ENCODE data around the gene EFNA3. TPM values are rescaled to one million over a fixed set of nuclear protein-coding genes. Genes with fewer than 3 reads are reported as not detected.

Gene EFNA3
- total RNA-seq, 1 donor from 2014 or later: 2.9 TPM

DNA sequence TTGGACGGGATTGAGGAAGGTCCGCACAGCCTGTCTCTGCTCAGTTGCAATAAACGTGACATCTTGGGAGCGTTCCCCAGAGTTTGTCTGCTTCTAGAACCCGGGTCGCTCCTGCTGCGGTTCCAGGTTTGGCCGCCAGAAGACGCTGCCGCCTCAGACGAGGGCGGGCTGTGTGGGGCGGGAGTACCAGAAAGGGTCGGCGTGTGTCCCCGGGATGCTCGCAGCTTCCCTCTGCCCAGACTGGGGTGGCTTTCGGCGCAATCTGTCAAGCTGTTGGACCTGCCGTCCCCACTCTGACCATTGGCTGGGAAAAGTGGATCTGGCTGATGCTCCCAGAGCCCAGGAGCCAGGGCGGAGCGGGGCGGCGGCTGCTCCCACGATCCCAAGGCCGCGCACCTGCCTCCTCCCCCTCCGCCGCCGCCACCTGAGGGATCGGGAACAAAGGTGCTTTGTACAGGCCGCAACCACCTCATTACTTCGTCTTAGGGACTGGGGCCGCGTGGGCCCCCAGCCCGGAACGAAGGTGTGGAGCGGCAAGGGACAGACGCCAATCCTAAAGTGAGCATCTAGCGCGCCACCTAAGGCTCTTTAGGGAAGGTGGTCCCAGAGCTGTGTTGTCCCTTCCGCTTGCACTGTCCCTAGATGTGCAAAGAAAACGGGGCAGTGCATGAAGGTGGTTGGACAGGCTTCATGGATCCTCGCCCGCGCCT, 15.8 kb upstream of the EFNA3 start:
- peaks cover 23% of the 10 kb centered on the region for H3K4me1 ChIP-seq (ENCODE audit: insufficient read depth, low read length)
- Mint-ChIP-seq H3K9me3 (ENCODE audit: unreplicated experiment) (no peaks in the 10 kb centered on the region), H3K4me3 (ENCODE audit: unreplicated experiment) (peak overlapping the region; percentile 87), H3K4me1 (ENCODE audit: low read depth, unreplicated experiment) (peaks cover 5% of the 10 kb centered on the region), H3K36me3 (ENCODE audit: low read depth, unreplicated experiment) (peaks cover 9% of the 10 kb centered on the region), H3K27ac (ENCODE audit: unreplicated experiment) (peak overlapping the region; percentile 81), H3K27me3 (ENCODE audit: low read depth, unreplicated experiment) (no peaks in the 10 kb centered on the region)
- peak overlapping the region; percentile 85 for H3K4me3 ChIP-seq (ENCODE audit: insufficient read depth, low read depth, low read length)
- H3K9ac ChIP-seq (ENCODE audit: low read length): peak overlapping the region; percentile 89
- peaks cover 18% of the 10 kb centered on the region for H3K79me2 ChIP-seq (ENCODE audit: insufficient read depth, low read length)
- no peaks in the 10 kb centered on the region for H3K27me3 ChIP-seq (ENCODE audit: insufficient read depth, low read length)
- H4K20me1 ChIP-seq (ENCODE audit: insufficient read depth, low read length): peaks cover 45% of the 10 kb centered on the region
- peak overlapping the region; percentile 97 for H3K4me2 ChIP-seq (ENCODE audit: low read length)
- TF ChIP-seq CTCF (IDR thresholded peaks at IDR 0.05; ENCODE audit: insufficient read depth, low read depth, low read length) (peak; percentile 48), EZH2 (IDR thresholded peaks at IDR 0.05; ENCODE audit: insufficient read depth, low read length) (no peak)
- no peaks in the 10 kb centered on the region for H3K9me3 ChIP-seq (ENCODE audit: insufficient read depth, low read depth, low read length)
- peak overlapping the region; percentile 84 for H2AFZ ChIP-seq (ENCODE audit: low read depth, low read length)
- DNase-seq (ENCODE audit: low read depth) (no peak), FAIRE-seq (no peak)
- H3K36me3 ChIP-seq (ENCODE audit: insufficient read depth, low read length): peaks cover 4% of the 10 kb centered on the region
- no peak overlapping the region for H3K27ac ChIP-seq (ENCODE audit: low read depth, low read length)

DNA sequence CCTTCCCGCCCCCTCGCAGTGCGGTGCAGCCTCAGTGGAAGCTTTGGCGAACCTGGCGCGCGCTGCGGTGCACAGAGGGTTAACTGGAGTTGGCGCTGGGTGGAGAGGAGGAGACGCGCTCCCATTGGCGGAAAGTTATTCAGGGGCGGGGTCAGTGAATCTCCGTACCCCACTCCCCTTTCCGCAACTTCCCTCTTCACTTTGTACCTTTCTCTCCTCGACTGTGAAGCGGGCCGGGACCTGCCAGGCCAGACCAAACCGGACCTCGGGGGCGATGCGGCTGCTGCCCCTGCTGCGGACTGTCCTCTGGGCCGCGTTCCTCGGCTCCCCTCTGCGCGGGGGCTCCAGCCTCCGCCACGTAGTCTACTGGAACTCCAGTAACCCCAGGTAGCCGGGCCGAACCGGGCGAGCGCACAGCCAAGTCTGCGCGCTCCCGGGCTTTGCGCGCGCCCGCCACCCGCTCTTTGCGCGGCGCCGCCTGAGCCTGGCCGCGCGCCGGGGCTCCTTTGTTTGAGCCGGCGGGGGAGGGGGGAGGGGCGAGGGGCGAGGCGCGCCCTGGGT, 15.0 kb upstream of the EFNA3 start, which contains the start of gene EFNA4:
Gene EFNA4, plus strand, starts transcription at position 191 of the 561 bp plus-strand sequence. Its CDS starts 84 bp downstream, at position 275.
- H3K27ac ChIP-seq (ENCODE audit: low read depth, low read length): peak within 1 kb of the TSS; percentile 66
- TF ChIP-seq EZH2 (IDR thresholded peaks at IDR 0.05; ENCODE audit: insufficient read depth, low read length): no peak
- TF ChIP-seq CTCF (IDR thresholded peaks at IDR 0.05; ENCODE audit: insufficient read depth, low read depth, low read length): no peak
- H2AFZ ChIP-seq (ENCODE audit: low read depth, low read length): peak within 1 kb of the TSS; percentile 84
- Mint-ChIP-seq H3K4me3 (ENCODE audit: unreplicated experiment) (peak within 1 kb of the TSS; percentile 88), H3K27ac (ENCODE audit: unreplicated experiment) (peak within 1 kb of the TSS; percentile 81), H3K27me3 (ENCODE audit: low read depth, unreplicated experiment) (no peaks in the 10 kb centered on the region), H3K4me1 (ENCODE audit: low read depth, unreplicated experiment) (peaks cover 8% of the 10 kb centered on the region), H3K36me3 (ENCODE audit: low read depth, unreplicated experiment) (peaks cover 9% of the 10 kb centered on the region), H3K9me3 (ENCODE audit: unreplicated experiment) (no peaks in the 10 kb centered on the region)
- no peaks in the 10 kb centered on the region for H3K27me3 ChIP-seq (ENCODE audit: insufficient read depth, low read length)
- DNase-seq (ENCODE audit: low read depth) (peak; percentile 73), FAIRE-seq (no peak)
- H3K9me3 ChIP-seq (ENCODE audit: insufficient read depth, low read depth, low read length): no peaks in the 10 kb centered on the region
- H4K20me1 ChIP-seq (ENCODE audit: insufficient read depth, low read length): peaks cover 47% of the 10 kb centered on the region
- H3K4me1 ChIP-seq (ENCODE audit: insufficient read depth, low read length): peaks cover 26% of the 10 kb centered on the region
- H3K4me2 ChIP-seq (ENCODE audit: low read length): peak within 1 kb of the TSS; percentile 97
- peaks cover 18% of the 10 kb centered on the region for H3K79me2 ChIP-seq (ENCODE audit: insufficient read depth, low read length)
- H3K4me3 ChIP-seq (ENCODE audit: insufficient read depth, low read depth, low read length): peak within 1 kb of the TSS; percentile 85
- H3K9ac ChIP-seq (ENCODE audit: low read length): peak within 1 kb of the TSS; percentile 89
- peaks cover 2% of the 10 kb centered on the region for H3K36me3 ChIP-seq (ENCODE audit: insufficient read depth, low read length)
